GM23248 (cell line): ENCODE results near the gene MAFB.

Experiments used
- EZH2 ChIP-seq: fragments of 200-600 bp; sonication (generic); IDR thresholded peaks from 2 replicates; pipeline ENCODE4 v1.6.1; 2018; ENCODE audit warnings: antibody characterized with exemption, mild to moderate bottlenecking; ENCODE audit not compliant: insufficient read depth, poor library complexity, severe bottlenecking
- EZH2phosphoT487 ChIP-seq: fragments of 200-600 bp; sonication (generic); IDR thresholded peaks from 2 replicates; pipeline ENCODE4 v1.6.1; 2018; ENCODE audit warnings: antibody characterized with exemption, moderate library complexity, mild to moderate bottlenecking, low read depth; ENCODE audit not compliant: insufficient read depth

GRCh38 chr20:40646361-40646760 is 42.7 kb downstream of the MAFB start:
- TF ChIP-seq EZH2 (no peak), EZH2phosphoT487 (no peak)
